ENCODE data around the gene MRPS35.
A peak's percentile ranks its signal among the peaks of the same experiment; 100 is the strongest.

The MRPS35 gene
- total RNA-seq: 38.7 to 39.9 reads per million in 2 donors

- DNase-seq: peak; percentile 87
Measured at GRCh38 chr12:27710592-27711316, at the start of gene MRPS35. Gene MRPS35 (plus strand): TSS chr12:27710832. CDS start chr12:27710844, 12 bp downstream.

GRCh38 chr12:27665704-27666103 is 44.9 kb upstream of the MRPS35 start:
- no peak for DNase-seq

GRCh38 chr12:27666510-27666909 is 44.1 kb upstream of the MRPS35 start:
- no peak for DNase-seq

- no peak for DNase-seq
Measured at GRCh38 chr12:27667540-27667939, 43.1 kb upstream of the MRPS35 start.

GRCh38 chr12:27672051-27672450 is 38.6 kb upstream of the MRPS35 start:
- DNase-seq: no peak

- DNase-seq: no peak
Measured at GRCh38 chr12:27672643-27673042, 38.0 kb upstream of the MRPS35 start.

- no peak for DNase-seq
Measured at GRCh38 chr12:27673101-27673718, 37.4 kb upstream of the MRPS35 start.

- no peak for DNase-seq
Measured at GRCh38 chr12:27674989-27675388, 35.6 kb upstream of the MRPS35 start.

- DNase-seq: no peak
Measured at GRCh38 chr12:27680619-27681018, 30.0 kb upstream of the MRPS35 start.

- DNase-seq: no peak
Measured at GRCh38 chr12:27682534-27682933, 28.1 kb upstream of the MRPS35 start.

GRCh38 chr12:27685274-27685673 is 25.4 kb upstream of the MRPS35 start:
- DNase-seq: no peak

GRCh38 chr12:27686147-27686546 is 24.5 kb upstream of the MRPS35 start:
- no peak for DNase-seq

- DNase-seq: no peak
Measured at GRCh38 chr12:27688671-27689070, 22.0 kb upstream of the MRPS35 start.

- no peak for DNase-seq
Measured at GRCh38 chr12:27689558-27690180, 21.0 kb upstream of the MRPS35 start.

GRCh38 chr12:27693403-27693802 is 17.2 kb upstream of the MRPS35 start:
- DNase-seq: no peak

- DNase-seq: no peak
Measured at GRCh38 chr12:27695556-27696292, 14.9 kb upstream of the MRPS35 start.

- no peak for DNase-seq
Measured at GRCh38 chr12:27696293-27696652, 14.4 kb upstream of the MRPS35 start, which contains the start of gene REP15. Gene REP15 (plus strand): TSS chr12:27696447. CDS start chr12:27696563, 116 bp downstream.

- DNase-seq: no peak
Measured at GRCh38 chr12:27696864-27697564, 13.6 kb upstream of the MRPS35 start.

GRCh38 chr12:27703720-27704452 is 6.7 kb upstream of the MRPS35 start:
- DNase-seq: no peak

- no peak for DNase-seq
Measured at GRCh38 chr12:27705263-27705662, 5.4 kb upstream of the MRPS35 start.

GRCh38 chr12:27707216-27707615 is 3.4 kb upstream of the MRPS35 start:
- no peak for DNase-seq

Data from activated gamma-delta T cell (primary cell).